A549 (cell line): ENCODE results near the gene ETV3. TPM values are rescaled to one million over a fixed set of nuclear protein-coding genes. Genes with fewer than 3 reads are reported as not detected.

Experiments used
- ATAC-seq, 2 experiments: fragments of 200-7000 bp in 1 of 2; fragments of >200 bp in 1 of 2; cut with Nextera tagmentation in 1 of 2; cut with Tn5 transposase in 1 of 2; 3 replicates each; pipeline versions ENCODE4 v1.8.0 to v1.9.1; 2018 to 2020; ENCODE audit warnings: mild to moderate bottlenecking in 1 of 2, moderate library complexity in 1 of 2
- CTCF ChIA-PET: fragments of 300-600 bp; sonication (Branson Sonifier 250); formaldehyde crosslinking; extraction: SDS; loops from one replicate; lab custom pipeline; 2021; ENCODE audit warnings: antibody characterized with exemption, inconsistent platforms; lab: Yijun Ruan, JAX
- POLR2A ChIA-PET: fragments of 350-600 bp; formaldehyde crosslinking; extraction: SDS; loops from one replicate; lab custom pipeline; 2021; ENCODE audit warnings: antibody characterized with exemption, inconsistent platforms; lab: Yijun Ruan, JAX
- DNase-seq, 2 experiments: peaks; one replicate each; pipeline versions ENCODE4 v3.0.0 to v3.0.0-alpha.2; 2011 to 2016; ENCODE audit warnings: low read depth in 1 of 2, low spot score in 1 of 2
- FAIRE-seq: peaks from 2 replicates; lab custom pipeline; 2011; peaks lifted over from hg19 to GRCh38; lab: Jason Lieb, UNC
- H3K27ac ChIP-seq, 2 experiments: fragments of >200 bp; sonication (Bioruptor Twin); formaldehyde crosslinking; 3 replicates each; pipeline ENCODE4 v1.5.1; 2016 to 2017
- H3K4me1 ChIP-seq: fragments of >200 bp; sonication (Bioruptor Twin); formaldehyde crosslinking; 3 replicates; pipeline ENCODE4 v1.6.1; 2016
- H3K4me2 ChIP-seq: fragments of >200 bp; sonication (Bioruptor Twin); formaldehyde crosslinking; 3 replicates; pipeline ENCODE4 v1.6.1; 2016
- H3K4me3 ChIP-seq: fragments of >200 bp; sonication (Bioruptor Twin); formaldehyde crosslinking; 3 replicates; pipeline ENCODE4 v1.5.1; 2016
- H3K9me3 ChIP-seq: fragments of >200 bp; sonication (Bioruptor Twin); formaldehyde crosslinking; 3 replicates; pipeline ENCODE4 v1.6.1; 2016
- ATOH8 ChIP-seq: fragments of 250-450 bp; sonication (Bioruptor Pico); IDR thresholded peaks from 2 replicates; pipeline ENCODE4 v1.5.0; 2020; ENCODE audit warnings: low read depth, mild to moderate bottlenecking, moderate library complexity
- BHLHE40 ChIP-seq: IDR thresholded peaks from 2 replicates; pipeline ENCODE4 v1.6.1; 2012; ENCODE audit warnings: low read depth, low read length, inconsistent platforms
- CBX8 ChIP-seq: fragments of 200-600 bp; sonication (generic); IDR thresholded peaks from 2 replicates; pipeline ENCODE4 v1.6.1; 2016
- CHD4 ChIP-seq: fragments of 200-600 bp; sonication (generic); IDR thresholded peaks from 2 replicates; pipeline ENCODE4 v1.6.1; 2016; ENCODE audit warnings: antibody characterized with exemption, mild to moderate bottlenecking, borderline replicate concordance
- CTCF ChIP-seq: fragments of >200 bp; sonication (Bioruptor Twin); formaldehyde crosslinking; IDR thresholded peaks from 3 replicates; pipeline ENCODE4 v1.5.1; 2016
- E2F6 ChIP-seq: IDR thresholded peaks from 2 replicates; pipeline ENCODE4 v1.6.1; 2012; ENCODE audit warnings: low read depth, borderline replicate concordance
- EHF ChIP-seq: fragments of 250-450 bp; sonication (Bioruptor Pico); IDR thresholded peaks from 2 replicates; pipeline ENCODE4 v1.5.0; 2020; ENCODE audit warnings: mild to moderate bottlenecking
- EHMT2 ChIP-seq: fragments of 200-600 bp; sonication (generic); IDR thresholded peaks from 2 replicates; pipeline ENCODE4 v1.6.1; 2016; ENCODE audit warnings: antibody characterized with exemption, low read depth, mild to moderate bottlenecking, moderate library complexity
- FOSB ChIP-seq: fragments of 250-450 bp; sonication (Bioruptor Pico); IDR thresholded peaks from 2 replicates; pipeline ENCODE4 v1.5.0; 2020; ENCODE audit warnings: mild to moderate bottlenecking, moderate library complexity
- HES2 ChIP-seq: fragments of >200 bp; sonication (Bioruptor Twin); formaldehyde crosslinking; IDR thresholded peaks from 2 replicates; pipeline ENCODE4 v1.6.1; 2016
- HMGXB4 ChIP-seq: fragments of 250-450 bp; sonication (Bioruptor Pico); IDR thresholded peaks from 2 replicates; pipeline ENCODE4 v1.5.0; 2021; ENCODE audit warnings: mild to moderate bottlenecking, moderate library complexity, borderline replicate concordance
- HOXA7 ChIP-seq: fragments of 250-450 bp; sonication (Bioruptor Pico); IDR thresholded peaks from 2 replicates; pipeline ENCODE4 v1.5.0; 2020; ENCODE audit warnings: mild to moderate bottlenecking, moderate library complexity
- JUN ChIP-seq, 2 experiments: fragments of >200 bp; sonication (Bioruptor Twin); formaldehyde crosslinking; IDR thresholded peaks; 2 replicates in 1 of 2; 3 replicates in 1 of 2; pipeline ENCODE4 v1.6.1; 2016 to 2017
- JUNB ChIP-seq: fragments of >200 bp; sonication (Bioruptor Twin); formaldehyde crosslinking; IDR thresholded peaks from 2 replicates; pipeline ENCODE4 v1.6.1; 2016
- MYC ChIP-seq: IDR thresholded peaks from 2 replicates; pipeline ENCODE4 v1.6.1; 2012; ENCODE audit warnings: mild to moderate bottlenecking, inconsistent platforms, low read length, improper control_type of control experiment, borderline replicate concordance
- NFE2L2 ChIP-seq: fragments of 150-350 bp; conservative IDR thresholded peaks from 2 replicates; pipeline ENCODE4 v1.6.1; 2014; ENCODE audit warnings: low read length
- NPAS2 ChIP-seq: fragments of 250-450 bp; sonication (Bioruptor Pico); IDR thresholded peaks from 2 replicates; pipeline ENCODE4 v1.8.0; 2022; ENCODE audit warnings: mild to moderate bottlenecking, moderate library complexity, borderline replicate concordance
- NR3C1 ChIP-seq: fragments of >200 bp; sonication (Bioruptor Twin); formaldehyde crosslinking; IDR thresholded peaks from 3 replicates; pipeline ENCODE4 v1.6.1; 2017
- PHF8 ChIP-seq: fragments of 200-600 bp; sonication (generic); IDR thresholded peaks from 2 replicates; pipeline ENCODE4 v1.6.1; 2016; ENCODE audit warnings: low read depth, mild to moderate bottlenecking, antibody characterized with exemption, moderate library complexity, borderline replicate concordance
- POLR2A ChIP-seq: IDR thresholded peaks from 2 replicates; pipeline ENCODE4 v1.6.1; 2012; ENCODE audit warnings: mild to moderate bottlenecking, low read length
- RAD21 ChIP-seq, 2 experiments: fragments of >200 bp in 1 of 2; sonication (Bioruptor Twin) in 1 of 2; formaldehyde crosslinking in 1 of 2; IDR thresholded peaks in 1 of 2; conservative IDR thresholded peaks in 1 of 2; 2 replicates in 1 of 2; 3 replicates in 1 of 2; pipeline ENCODE4 v1.6.1; 2012 to 2018; ENCODE audit warnings: inconsistent platforms in 1 of 2
- RARB ChIP-seq: fragments of 250-450 bp; sonication (Bioruptor Pico); IDR thresholded peaks from 2 replicates; pipeline ENCODE4 v1.8.0; 2021; ENCODE audit warnings: mild to moderate bottlenecking, moderate library complexity
- RCOR1 ChIP-seq: fragments of 150-350 bp; IDR thresholded peaks from 2 replicates; pipeline ENCODE4 v1.6.1; 2014; ENCODE audit warnings: antibody characterized with exemption, low read length, low read depth
- RNF2 ChIP-seq: fragments of 200-600 bp; sonication (generic); IDR thresholded peaks from 2 replicates; pipeline ENCODE4 v1.6.1; 2016; ENCODE audit warnings: low read depth, mild to moderate bottlenecking, antibody characterized with exemption, moderate library complexity, borderline replicate concordance
- WGBS: methylation state at CpG from one replicate; pipeline ENCODE4 v1.1.6; 2017; ENCODE audit errors: missing lambda C conversion rate; 5-methylcytosine and 5-hydroxymethylcytosine counted together
- polyA plus RNA-seq, 4 experiments: library from polyadenylated mRNA; depleted of rRNA in 3 of 4; stranded (reverse); fragments of >200 nt; fragmentation: RNase III in 1 of 4; extraction: RNeasy Plus Mini Kit Qiagen cat#74134 plus additional on column Dnase treatment in 1 of 4; gene quantifications; 2 replicates in 3 of 4; 3 replicates in 1 of 4; pipeline ENCODE4 v1.2.3, GENCODE V29; 2011 to 2017

ETV3 gene
- polyA plus RNA-seq, 2 of the 4 experiments (the other 2 are of a cell fraction): 11.1 to 14.5 TPM

GRCh38 chr1:157097692-157098091 lies 40.5 kb downstream of the ETV3 start:
- Histone ChIP-seq H3K9me3 (no peaks in the 10 kb centered on the region), H3K4me1 (no peaks in the 10 kb centered on the region), H3K27ac (no peak overlapping the region), H3K4me3 (no peak overlapping the region), H3K4me2 (no peak overlapping the region)
- DNase-seq (no peak), FAIRE-seq (no peak), ATAC-seq (no peak)
- no peak for TF ChIP-seq E2F6
- TF ChIP-seq CBX8: no peak
- no peak for TF ChIP-seq NPAS2
- TF ChIP-seq POLR2A: no peak
- ChIA-PET CTCF (interaction anchor here (0.7 to 11.4 kb wide), 3 partner anchors 9 to 58 kb away, joined by 5 to 104 read pairs (median 40); no protein-coding TSS in a partner anchor), POLR2A (no interaction called here)
- 55% methylated on average over 6 of the region's 6 CpGs for WGBS

- ATAC-seq (no peak), DNase-seq (no peak), FAIRE-seq (no peak)
- POLR2A ChIA-PET: no interaction called here
- Histone ChIP-seq H3K27ac (no peak overlapping the region), H3K4me2 (no peak overlapping the region), H3K9me3 (no peaks in the 10 kb centered on the region), H3K4me1 (no peaks in the 10 kb centered on the region), H3K4me3 (no peak overlapping the region)
- WGBS: 57% methylated on average over 6 of the region's 6 CpGs
- CTCF ChIA-PET: interaction anchor here (5.5 to 11.4 kb wide), 2 partner anchors 8 to 59 kb away, joined by 40 to 104 read pairs; no protein-coding TSS in a partner anchor
- TF ChIP-seq FOSB (CRISPR knock-in tag) (no peak), RARB (no peak), HES2 (no peak), RAD21 (conservative IDR thresholded peaks at IDR 0.05 in 1 of 2, IDR thresholded peaks at IDR 0.05 in 1 of 2) (no peak), ATOH8 (CRISPR knock-in tag) (no peak), CBX8 (no peak), CHD4 (no peak), NFE2L2 (no peak), JUN (IDR thresholded peaks at IDR 0.05) (no peak)
Observed at GRCh38 chr1:157096881-157097280, 41.3 kb downstream of the ETV3 start.

GRCh38 chr1:157095551-157095950 lies 42.6 kb downstream of the ETV3 start:
- no peaks in the 10 kb centered on the region for H3K9me3 ChIP-seq
- H3K27ac ChIP-seq: no peak overlapping the region
- FAIRE-seq: no peak
- no peak for ATAC-seq
- CTCF ChIA-PET: interaction anchor here (1.3 to 5.5 kb wide), 4 partner anchors 15 to 65 kb away, joined by 4 to 40 read pairs (median 5); no protein-coding TSS in a partner anchor
- 100% methylated on average over 1 of the region's 2 CpGs for WGBS
- no peak overlapping the region for H3K4me2 ChIP-seq
- TF ChIP-seq RNF2 (no peak), BHLHE40 (no peak), NR3C1 (no peak), HOXA7 (no peak), CTCF (no peak), ATOH8 (CRISPR knock-in tag) (no peak), HMGXB4 (CRISPR knock-in tag) (no peak), MYC (no peak), EHMT2 (no peak), RCOR1 (no peak), JUNB (no peak), EHF (CRISPR knock-in tag) (no peak), PHF8 (no peak), NFE2L2 (no peak)
- no peaks in the 10 kb centered on the region for H3K4me1 ChIP-seq
- POLR2A ChIA-PET: no interaction called here
- no peak overlapping the region for H3K4me3 ChIP-seq
- no peak for DNase-seq
